Kidney epithelial cell (primary cell): ENCODE data around the gene FOSB. TPM values are rescaled to one million over a fixed set of nuclear protein-coding genes. Genes with fewer than 3 reads are reported as not detected.

Experiments
- DNase-seq: peaks from one replicate; pipeline ENCODE4 v3.0.0-alpha.2; 2010; ENCODE audit warnings: low read depth
- H3K27me3 ChIP-seq: 2 replicates; pipeline ENCODE4 v1.6.0; 2011; ENCODE audit warnings: low read length; ENCODE audit not compliant: control insufficient read depth, insufficient read depth
- H3K36me3 ChIP-seq: 2 replicates; pipeline ENCODE4 v1.5.1; 2011; ENCODE audit warnings: low read length; ENCODE audit not compliant: control insufficient read depth, insufficient read depth
- H3K4me3 ChIP-seq: 2 replicates; pipeline ENCODE4 v1.5.1; 2011; ENCODE audit warnings: low read depth, mild to moderate bottlenecking, control low read depth, low read length
- CTCF ChIP-seq: IDR thresholded peaks from 2 replicates; pipeline ENCODE4 v1.5.1; 2011; ENCODE audit warnings: mild to moderate bottlenecking, moderate library complexity, low read length, control low read depth, inconsistent platforms; ENCODE audit not compliant: insufficient read depth, poor library complexity, severe bottlenecking
- total RNA-seq: library from RNA; depleted of rRNA; stranded (reverse); fragments of >200 nt; gene quantifications from 2 replicates; pipeline ENCODE4 v1.2.3, GENCODE V29; 2015

The FOSB gene
- total RNA-seq, 1 donor from 2014 or later: 1.6 TPM

- H3K4me3 ChIP-seq: no peak overlapping the region
- no peak for TF ChIP-seq CTCF
- H3K36me3 ChIP-seq: no peaks in the 10 kb centered on the region
Observed at GRCh38 chr19:45492137-45492626, 24.4 kb downstream of the FOSB start.

GRCh38 chr19:45492627-45493470, 25.1 kb downstream of the FOSB start:
- no peak for DNase-seq
- no peak for TF ChIP-seq CTCF
- Histone ChIP-seq H3K4me3 (peak overlapping the region; percentile 39), H3K36me3 (no peaks in the 10 kb centered on the region), H3K27me3 (peaks cover 6% of the 10 kb centered on the region)

More at GRCh38 chr19:45492137-45492626, 24.4 kb downstream of the FOSB start:
- DNase-seq: no peak
- H3K27me3 ChIP-seq: peaks cover under 1% of the 10 kb centered on the region

GRCh38 chr19:45494261-45494916, 26.6 kb downstream of the FOSB start:
- DNase-seq: no peak
- peaks cover 21% of the 10 kb centered on the region for H3K27me3 ChIP-seq
- TF ChIP-seq CTCF: no peak
- H3K4me3 ChIP-seq: no peak overlapping the region
- H3K36me3 ChIP-seq: no peaks in the 10 kb centered on the region

- no peak overlapping the region for H3K4me3 ChIP-seq
- TF ChIP-seq CTCF: no peak
- peaks cover 26% of the 10 kb centered on the region for H3K27me3 ChIP-seq
- no peak for DNase-seq
- H3K36me3 ChIP-seq: no peaks in the 10 kb centered on the region
Observed at GRCh38 chr19:45495178-45495577, 27.4 kb downstream of the FOSB start.

- peaks cover 26% of the 10 kb centered on the region for H3K27me3 ChIP-seq
- TF ChIP-seq CTCF: no peak
- DNase-seq: no peak
Observed at GRCh38 chr19:45496349-45496953, 28.7 kb downstream of the FOSB start.

More at GRCh38 chr19:45496349-45496953, 28.7 kb downstream of the FOSB start:
- peak overlapping the region; percentile 58 for H3K4me3 ChIP-seq
- no peaks in the 10 kb centered on the region for H3K36me3 ChIP-seq
